HG03175 (cell line): ENCODE results near the gene OXNAD1.
A peak's percentile ranks its signal among the peaks of the same experiment; 100 is the strongest.

Experiments used
- ATAC-seq: cut with Tn5 transposase; IDR thresholded peaks from one replicate; pipeline ENCODE4 v1.9.1; 2021; ENCODE audit warnings: mild to moderate bottlenecking, moderate library complexity; ENCODE audit not compliant: unreplicated experiment

The OXNAD1 gene

GRCh38 chr3:16277471-16277870 is 12.5 kb downstream of the OXNAD1 start:
- ATAC-seq, result no peak

- ATAC-seq, result no peak
These were observed 14.2 kb downstream of the OXNAD1 start for GRCh38 chr3:16279010-16279801.

- ATAC-seq, result no peak
These were observed 15.7 kb downstream of the OXNAD1 start for GRCh38 chr3:16280671-16281070.

GRCh38 chr3:16284633-16285032 is 19.6 kb downstream of the OXNAD1 start:
- ATAC-seq, result no peak

GRCh38 chr3:16286161-16286560 is 21.1 kb downstream of the OXNAD1 start:
- ATAC-seq, result peak; percentile 64

GRCh38 chr3:16286751-16287543 is 21.9 kb downstream of the OXNAD1 start:
- ATAC-seq, result no peak

GRCh38 chr3:16288664-16289063 is 23.7 kb downstream of the OXNAD1 start:
- ATAC-seq, result no peak

GRCh38 chr3:16289144-16289889 is 24.3 kb downstream of the OXNAD1 start:
- no peak for ATAC-seq

GRCh38 chr3:16290007-16290826 is 25.2 kb downstream of the OXNAD1 start:
- no peak for ATAC-seq

- ATAC-seq, result no peak
These were observed 25.8 kb downstream of the OXNAD1 start for GRCh38 chr3:16290827-16291196.

GRCh38 chr3:16294844-16295243 is 29.8 kb downstream of the OXNAD1 start:
- no peak for ATAC-seq

GRCh38 chr3:16295298-16295890 is 30.4 kb downstream of the OXNAD1 start:
- no peak for ATAC-seq

- no peak for ATAC-seq
These were observed 33.2 kb downstream of the OXNAD1 start for GRCh38 chr3:16297997-16298885.

GRCh38 chr3:16298891-16299290 is 33.9 kb downstream of the OXNAD1 start:
- no peak for ATAC-seq

- ATAC-seq, result no peak
These were observed 34.7 kb downstream of the OXNAD1 start for GRCh38 chr3:16299746-16300145.

- ATAC-seq, result no peak
These were observed 35.3 kb downstream of the OXNAD1 start for GRCh38 chr3:16300307-16300706.

- ATAC-seq, result peak; percentile 79
These were observed 35.9 kb downstream of the OXNAD1 start for GRCh38 chr3:16300881-16301359.

GRCh38 chr3:16301507-16301906 is 36.5 kb downstream of the OXNAD1 start:
- no peak for ATAC-seq

GRCh38 chr3:16302082-16302631 is 37.1 kb downstream of the OXNAD1 start:
- no peak for ATAC-seq
